Measurements from ENCODE around the gene CRYBG1.

CRYBG1 gene

GRCh38 chr6:106466211-106466610 is 105.7 kb downstream of the CRYBG1 start:
- DNase-seq, result no peak

- no peak for DNase-seq
Measured at GRCh38 chr6:106468935-106469334, 108.4 kb downstream of the CRYBG1 start.

- no peak for DNase-seq
Measured at GRCh38 chr6:106469882-106470281, 109.4 kb downstream of the CRYBG1 start.

GRCh38 chr6:106470316-106470715 is 109.8 kb downstream of the CRYBG1 start:
- DNase-seq, result no peak

- no peak for DNase-seq
Measured at GRCh38 chr6:106470811-106471210, 110.3 kb downstream of the CRYBG1 start.

- DNase-seq, result no peak
Measured at GRCh38 chr6:106473812-106474211, 113.3 kb downstream of the CRYBG1 start.

- DNase-seq, result no peak
Measured at GRCh38 chr6:106474466-106474865, 113.9 kb downstream of the CRYBG1 start.

- no peak for DNase-seq
Measured at GRCh38 chr6:106475284-106475683, 114.8 kb downstream of the CRYBG1 start.

GRCh38 chr6:106476331-106477105 is 116.0 kb downstream of the CRYBG1 start:
- no peak for DNase-seq

GRCh38 chr6:106477146-106477545 is 116.6 kb downstream of the CRYBG1 start:
- DNase-seq, result no peak

- no peak for DNase-seq
Measured at GRCh38 chr6:106477790-106478189, 117.3 kb downstream of the CRYBG1 start.

GRCh38 chr6:106486236-106486635 is 125.7 kb downstream of the CRYBG1 start:
- no peak for DNase-seq

GRCh38 chr6:106488494-106489370 is 128.2 kb downstream of the CRYBG1 start:
- no peak for DNase-seq

GRCh38 chr6:106490030-106490429 is 129.5 kb downstream of the CRYBG1 start:
- no peak for DNase-seq

GRCh38 chr6:106490436-106490835 is 129.9 kb downstream of the CRYBG1 start:
- DNase-seq, result no peak

- DNase-seq, result no peak
Measured at GRCh38 chr6:106490974-106491373, 130.5 kb downstream of the CRYBG1 start.

GRCh38 chr6:106495014-106495413 is 134.5 kb downstream of the CRYBG1 start:
- no peak for DNase-seq

- no peak for DNase-seq
Measured at GRCh38 chr6:106496823-106497222, 136.3 kb downstream of the CRYBG1 start.

GRCh38 chr6:106501960-106502371 is 141.4 kb downstream of the CRYBG1 start:
- DNase-seq, result no peak

- DNase-seq, result no peak
Measured at GRCh38 chr6:106502559-106502958, 142.0 kb downstream of the CRYBG1 start.

GRCh38 chr6:106508277-106508676 is 147.8 kb downstream of the CRYBG1 start:
- DNase-seq, result no peak

GRCh38 chr6:106508834-106509233 is 148.3 kb downstream of the CRYBG1 start:
- DNase-seq, result no peak

- no peak for DNase-seq
Measured at GRCh38 chr6:106509420-106510089, 149.0 kb downstream of the CRYBG1 start.
